Lower leg skin (tissue), 3 donors: ENCODE results near the gene C1orf105.

Experiments used
- CTCF ChIP-seq, 3 donors: fragments of 450-650 bp; IDR thresholded peaks; one replicate each; pipeline ENCODE4 v1.5.1; 2016; ENCODE audit warnings: antibody characterized with exemption in 3 of 3, mild to moderate bottlenecking in 3 of 3, moderate library complexity in 2 of 3
- POLR2A ChIP-seq, 2 donors: fragments of 450-650 bp; IDR thresholded peaks; one replicate each; pipeline ENCODE4 v1.6.1; 2016 to 2017; ENCODE audit warnings: antibody characterized with exemption in 2 of 2, mild to moderate bottlenecking in 1 of 2, moderate library complexity in 1 of 2

- TF ChIP-seq CTCF (IDR thresholded peaks at IDR 0.05), result no peak
- TF ChIP-seq POLR2A (IDR thresholded peaks at IDR 0.05), result no peak
Measured at GRCh38 chr1:172485626-172486025, 65.1 kb downstream of the C1orf105 start.
